ENCODE measurements around the gene PP2D1. TPM values are rescaled to one million over a fixed set of nuclear protein-coding genes. Genes with fewer than 3 reads are reported as not detected.
A peak's percentile ranks its signal among the peaks of the same experiment; 100 is the strongest.
"Not testable (repeated sequence)": the region's sequence is repeated elsewhere in the genome, so short reads cannot be mapped to it uniquely, and the experiment has no call there.

The PP2D1 gene
- total RNA-seq, 2 experiments from 2014 or later, result not detected

DNA sequence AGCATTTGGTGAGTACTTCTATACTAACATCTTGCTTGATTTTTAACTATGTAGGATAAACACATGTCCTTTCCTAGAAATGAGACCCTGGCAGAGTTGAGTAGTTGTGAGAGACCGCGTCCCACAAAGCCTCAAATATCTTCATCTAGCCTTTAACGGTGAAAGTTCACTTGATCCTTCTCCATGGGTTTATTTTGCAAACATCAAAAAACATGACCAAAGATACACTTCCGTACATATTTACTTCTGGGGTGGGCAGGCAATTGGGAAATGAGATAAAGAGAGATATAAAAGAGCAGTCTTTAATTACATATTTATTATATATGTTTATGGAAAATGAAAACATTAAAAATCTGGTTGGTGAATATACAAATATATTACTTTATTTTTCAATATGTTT is 23.0 kb upstream of the PP2D1 start:
- H3K4me1 Mint-ChIP-seq, result peaks cover 21% of the 10 kb centered on the region
- H3K27ac Mint-ChIP-seq, result no peak overlapping the region
- no peaks in the 10 kb centered on the region for H3K9me3 Mint-ChIP-seq

DNA sequence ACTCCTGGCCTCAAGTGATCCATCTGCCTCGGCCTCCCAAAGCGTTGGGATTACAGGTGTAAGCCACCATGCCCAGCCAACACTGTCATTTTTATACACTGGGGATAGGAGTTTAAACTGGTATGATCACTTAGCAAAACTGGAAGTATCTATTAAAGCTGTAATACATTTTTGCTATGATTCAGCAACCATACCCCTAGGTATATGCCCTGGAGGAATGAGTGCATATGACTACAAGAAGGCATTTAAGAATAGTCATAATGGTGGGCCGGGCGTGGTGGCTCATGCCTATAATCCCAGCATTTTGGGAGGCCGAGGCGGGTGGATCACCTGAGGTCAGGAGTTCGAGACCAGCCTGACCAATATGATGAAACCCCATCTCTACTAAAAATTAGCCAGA is 19.9 kb upstream of the PP2D1 start:
- H3K27me3 Mint-ChIP-seq; H3K27ac Mint-ChIP-seq; ATAC-seq (ENCODE audit: low read depth); H3K4me3 Mint-ChIP-seq; H3K36me3 Mint-ChIP-seq; H3K9me3 Mint-ChIP-seq; DNase-seq; H3K4me1 Mint-ChIP-seq; POLR2A ChIA-PET: not testable (repeated sequence)

More for the DNA sequence above, 23.0 kb upstream of the PP2D1 start:
- H3K4me3 Mint-ChIP-seq, result no peak overlapping the region
- POLR2A ChIA-PET, result no interaction called here
- H3K27me3 Mint-ChIP-seq, result no peaks in the 10 kb centered on the region
- ATAC-seq (ENCODE audit: low read depth) (no peak), DNase-seq (no peak)
- no peaks in the 10 kb centered on the region for H3K36me3 Mint-ChIP-seq

DNA sequence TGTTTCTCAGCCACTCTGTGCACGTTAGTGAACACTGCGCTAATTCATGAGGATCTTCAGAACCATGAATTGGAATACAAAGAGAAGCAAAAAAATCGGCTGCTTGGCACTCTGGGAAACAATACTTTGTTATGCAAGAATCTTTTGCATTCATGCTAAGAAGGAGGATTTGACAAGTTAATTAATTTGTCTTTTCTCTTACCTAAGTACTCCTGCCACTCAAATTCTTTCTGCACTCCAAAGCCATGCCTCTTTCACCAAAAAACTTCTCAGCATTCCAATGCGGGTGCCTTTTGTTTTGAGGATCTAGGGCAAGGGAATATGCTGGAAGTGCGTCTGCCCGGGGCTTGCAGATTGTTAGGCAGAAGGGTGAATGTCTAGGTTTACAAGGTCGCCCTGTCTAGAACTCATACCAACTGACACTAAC is 16.9 kb upstream of the PP2D1 start:
- POLR2A ChIA-PET, result no interaction called here
- ATAC-seq (ENCODE audit: low read depth), result no peak

DNA sequence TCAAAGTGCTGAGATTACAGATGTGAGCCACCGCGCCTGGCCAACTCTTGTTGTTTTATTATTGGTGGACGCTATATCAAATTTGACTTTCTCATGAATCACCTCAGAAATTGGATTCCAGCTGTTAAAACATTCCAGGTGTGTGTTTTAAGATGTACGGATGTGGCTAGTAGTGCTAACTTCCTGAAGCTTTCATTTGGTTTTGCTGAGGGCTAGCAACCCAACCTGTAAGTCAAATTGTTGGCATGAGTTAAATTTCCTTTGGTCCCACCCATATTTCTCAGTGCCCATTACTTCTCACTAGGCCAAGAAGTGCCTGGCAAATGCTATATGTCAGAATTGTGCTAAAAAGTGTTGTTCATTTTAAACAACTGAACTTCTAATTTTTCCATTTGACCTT is 15.1 kb upstream of the PP2D1 start:
- no peaks in the 10 kb centered on the region for H3K36me3 Mint-ChIP-seq
- H3K9me3 Mint-ChIP-seq, result no peaks in the 10 kb centered on the region
- H3K4me1 Mint-ChIP-seq, result peaks cover 6% of the 10 kb centered on the region
- H3K27me3 Mint-ChIP-seq, result no peaks in the 10 kb centered on the region
- ATAC-seq (ENCODE audit: low read depth) (no peak), DNase-seq (no peak)
- no peak overlapping the region for H3K4me3 Mint-ChIP-seq
- POLR2A ChIA-PET, result no interaction called here
- H3K27ac Mint-ChIP-seq, result no peak overlapping the region

More for the DNA sequence above, 16.9 kb upstream of the PP2D1 start:
- Mint-ChIP-seq H3K9me3 (no peaks in the 10 kb centered on the region), H3K4me1 (peaks cover 3% of the 10 kb centered on the region), H3K36me3 (no peaks in the 10 kb centered on the region), H3K4me3 (no peak overlapping the region), H3K27ac (no peak overlapping the region), H3K27me3 (no peaks in the 10 kb centered on the region)
- DNase-seq, result no peak

DNA sequence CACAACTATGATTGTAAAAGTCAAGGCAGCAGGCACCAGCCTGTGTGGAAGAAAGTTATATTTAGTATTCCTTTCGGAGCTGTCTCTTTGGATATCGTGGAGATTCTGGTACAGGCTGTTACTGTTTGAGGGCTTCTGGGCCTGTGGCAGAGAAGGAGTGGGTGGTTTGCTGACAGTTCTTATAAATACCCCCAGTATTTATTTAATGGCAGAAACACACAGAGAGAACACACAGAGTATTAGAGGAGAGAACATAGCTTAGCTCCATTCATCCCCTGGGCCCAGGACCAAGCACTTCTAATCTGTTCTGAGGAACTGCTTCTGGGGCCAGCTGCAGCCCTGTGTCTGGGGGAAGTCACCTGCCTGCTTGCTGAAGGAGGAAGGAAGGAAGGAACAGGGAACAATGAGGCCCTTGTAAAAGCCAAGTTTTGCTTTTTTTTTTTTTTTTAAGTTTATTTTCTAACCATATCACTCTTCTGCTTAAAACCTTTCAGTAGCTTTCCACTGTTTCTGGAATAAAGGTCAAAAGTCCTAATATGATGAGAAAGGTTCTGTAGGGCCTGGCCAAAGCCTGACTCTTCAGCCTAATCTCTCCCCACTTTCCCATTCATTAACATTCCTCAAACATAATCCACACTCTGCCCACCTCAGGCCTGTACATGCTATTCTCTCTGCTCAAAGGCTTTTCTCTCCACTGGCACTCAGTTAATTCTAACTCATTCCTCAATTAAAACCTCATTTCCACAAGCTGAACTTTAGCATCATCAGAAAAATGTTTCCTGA is 11.8 kb upstream of the PP2D1 start:
- ATAC-seq (ENCODE audit: low read depth), result no peak
- no peaks in the 10 kb centered on the region for H3K27me3 Mint-ChIP-seq
- H3K4me1 Mint-ChIP-seq, result peaks cover 6% of the 10 kb centered on the region
- no peak overlapping the region for H3K27ac Mint-ChIP-seq
- POLR2A ChIA-PET, result no interaction called here
- no peaks in the 10 kb centered on the region for H3K36me3 Mint-ChIP-seq
- DNase-seq, result no peak
- no peaks in the 10 kb centered on the region for H3K9me3 Mint-ChIP-seq
- no peak overlapping the region for H3K4me3 Mint-ChIP-seq

DNA sequence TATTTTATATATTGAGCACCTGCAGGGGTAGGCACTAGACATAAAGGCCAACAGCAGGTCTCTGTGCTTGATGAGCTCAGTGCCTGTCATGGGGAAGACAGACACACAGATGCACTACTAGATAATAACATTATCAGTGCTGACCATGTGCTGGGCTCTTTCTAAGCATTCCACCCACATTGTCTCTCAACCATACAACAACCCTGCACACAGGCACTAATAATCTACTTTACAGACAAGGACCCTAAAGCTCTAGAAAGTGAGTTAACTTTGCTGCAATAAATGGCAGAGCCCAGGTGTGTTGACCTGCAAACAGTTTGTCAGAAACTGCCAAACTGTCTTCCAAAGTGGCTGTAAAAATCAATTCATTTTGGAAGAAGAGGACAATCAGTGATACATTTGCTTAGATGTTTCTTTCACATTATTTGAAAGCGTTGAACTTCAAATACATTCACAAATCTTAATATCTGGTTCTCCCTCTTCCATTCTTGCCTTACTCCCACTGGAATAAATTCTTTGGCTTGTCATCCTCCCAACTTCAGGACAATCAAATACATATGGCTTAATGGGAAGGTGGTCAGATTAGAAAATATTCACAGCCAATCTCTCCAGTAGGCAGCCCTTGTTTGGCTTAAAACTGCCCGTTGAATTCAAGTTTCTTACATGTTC is 11.0 kb upstream of the PP2D1 start:
- Mint-ChIP-seq H3K4me3 (no peak overlapping the region), H3K36me3 (no peaks in the 10 kb centered on the region), H3K4me1 (peaks cover 6% of the 10 kb centered on the region), H3K27ac (no peak overlapping the region), H3K9me3 (no peaks in the 10 kb centered on the region), H3K27me3 (no peaks in the 10 kb centered on the region)
- POLR2A ChIA-PET, result no interaction called here
- no peak for ATAC-seq (ENCODE audit: low read depth)
- DNase-seq, result no peak

DNA sequence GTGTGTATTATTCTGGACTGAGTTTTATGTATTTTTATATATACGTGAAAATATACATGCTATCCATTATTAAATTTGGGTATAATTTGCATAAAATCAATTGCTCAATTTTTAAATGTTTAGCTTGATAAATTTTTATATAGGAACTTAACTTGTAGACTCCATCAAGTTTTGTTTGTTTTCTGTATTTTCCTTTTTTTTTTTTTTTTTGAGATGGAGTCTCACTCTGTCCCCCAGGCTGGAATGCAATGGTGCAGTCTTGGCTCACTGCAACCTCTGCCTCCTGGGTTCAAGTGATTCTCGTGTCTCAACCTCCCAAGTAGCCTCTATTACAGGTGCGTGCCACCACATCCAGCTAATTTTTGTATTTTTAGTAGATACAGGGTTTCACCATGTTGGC is 4.0 kb upstream of the PP2D1 start:
- POLR2A ChIA-PET; H3K36me3 Mint-ChIP-seq; H3K4me1 Mint-ChIP-seq; ATAC-seq (ENCODE audit: low read depth); H3K9me3 Mint-ChIP-seq; DNase-seq; H3K27me3 Mint-ChIP-seq; H3K27ac Mint-ChIP-seq; H3K4me3 Mint-ChIP-seq: not testable (repeated sequence)

DNA sequence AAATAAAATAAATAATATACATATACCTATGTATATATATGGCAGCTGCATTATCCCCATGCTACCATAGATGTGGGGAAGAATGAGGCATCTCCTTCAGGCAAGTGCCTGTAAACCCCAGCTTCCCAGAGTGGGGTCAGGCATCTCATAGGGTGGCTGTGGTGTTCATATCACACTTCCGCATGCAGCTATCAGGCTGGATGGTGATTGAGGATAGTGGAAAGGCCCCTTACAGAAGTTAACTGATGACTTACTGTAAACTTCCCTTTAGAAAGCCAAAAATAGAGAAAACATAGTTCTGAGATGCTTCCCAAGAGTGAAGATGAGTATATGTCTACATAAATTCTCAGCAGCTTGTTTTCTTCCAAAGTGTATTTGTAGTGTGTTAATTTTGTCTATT is 3.5 kb upstream of the PP2D1 start:
- H3K36me3 Mint-ChIP-seq, result no peaks in the 10 kb centered on the region
- H3K27ac Mint-ChIP-seq, result no peak overlapping the region
- H3K4me3 Mint-ChIP-seq, result no peak overlapping the region
- no peaks in the 10 kb centered on the region for H3K4me1 Mint-ChIP-seq
- POLR2A ChIA-PET, result no interaction called here
- no peaks in the 10 kb centered on the region for H3K9me3 Mint-ChIP-seq
- H3K27me3 Mint-ChIP-seq, result no peaks in the 10 kb centered on the region
- ATAC-seq (ENCODE audit: low read depth), result no peak
- DNase-seq, result no peak

DNA sequence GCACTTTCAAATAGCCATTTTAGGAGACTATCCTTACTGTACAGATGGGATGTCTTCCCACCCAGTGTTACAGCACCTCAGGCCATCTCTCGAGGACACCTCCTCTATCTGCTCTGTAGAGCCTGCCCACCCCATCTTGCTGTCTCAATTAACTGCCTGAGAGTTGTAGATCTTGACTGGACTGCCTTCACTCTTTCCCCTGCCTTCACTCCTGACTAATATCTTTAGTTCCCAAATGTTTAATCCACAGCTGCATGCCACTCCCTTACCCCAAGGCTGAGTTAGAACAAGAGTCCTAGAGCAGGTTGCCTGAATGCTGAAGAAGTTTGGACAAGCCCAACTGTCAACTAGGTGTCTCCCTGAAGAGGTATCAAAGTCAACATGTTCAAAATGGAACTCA is 1.3 kb upstream of the PP2D1 start:
- Mint-ChIP-seq H3K4me3 (no peak overlapping the region), H3K4me1 (no peaks in the 10 kb centered on the region), H3K27ac (no peak overlapping the region), H3K27me3 (no peaks in the 10 kb centered on the region), H3K9me3 (no peaks in the 10 kb centered on the region), H3K36me3 (no peaks in the 10 kb centered on the region)
- POLR2A ChIA-PET, result interaction anchor here (0.7 kb wide), 1 partner anchor 38 kb away, joined by 3 read pairs; no protein-coding TSS in a partner anchor
- ATAC-seq (ENCODE audit: low read depth), result no peak
- no peak for DNase-seq

DNA sequence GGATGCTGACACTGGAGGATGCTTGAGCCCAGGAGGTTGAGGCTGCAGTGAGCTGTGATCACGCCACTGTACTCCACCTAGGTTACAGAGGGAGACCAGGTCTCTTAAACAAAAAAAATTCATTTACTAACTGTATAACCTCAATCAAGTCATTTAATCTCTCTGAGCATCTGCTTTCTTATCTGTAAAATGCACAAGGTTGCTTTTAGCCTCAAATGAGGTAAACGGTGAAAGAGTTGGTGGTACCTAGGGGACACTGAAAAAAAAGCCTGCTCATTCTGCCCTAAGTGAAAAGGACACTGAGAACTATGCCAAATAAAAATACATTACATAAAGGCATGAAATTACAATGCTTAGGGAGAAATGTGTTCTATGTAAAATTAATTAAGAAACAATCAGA is 3.4 kb downstream of the PP2D1 start:
- Mint-ChIP-seq H3K27ac (no peak overlapping the region), H3K27me3 (no peaks in the 10 kb centered on the region), H3K9me3 (no peaks in the 10 kb centered on the region), H3K4me1 (no peaks in the 10 kb centered on the region), H3K4me3 (no peak overlapping the region), H3K36me3 (no peaks in the 10 kb centered on the region)
- POLR2A ChIA-PET, result no interaction called here
- DNase-seq (no peak), ATAC-seq (ENCODE audit: low read depth) (no peak)

DNA sequence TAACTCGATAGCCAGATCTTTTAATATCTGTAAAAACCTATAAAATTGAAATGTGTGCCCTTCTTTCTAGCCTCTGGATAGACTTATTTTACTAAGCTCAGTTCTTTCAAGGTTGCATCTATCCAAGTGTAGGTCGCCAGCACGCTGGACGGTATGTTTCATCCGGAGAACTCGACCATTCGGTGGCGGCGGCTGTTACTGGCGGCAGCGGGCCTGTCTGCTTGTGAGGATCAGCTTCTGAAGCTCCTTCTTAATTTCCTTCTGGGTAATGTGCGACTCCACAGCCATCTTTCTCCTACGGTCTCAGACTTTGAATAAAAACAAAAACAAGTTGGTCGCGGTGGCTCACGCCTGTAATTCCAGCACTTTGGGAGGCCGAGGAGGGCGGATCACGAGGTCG is 4.1 kb downstream of the PP2D1 start:
- no peaks in the 10 kb centered on the region for H3K36me3 Mint-ChIP-seq
- H3K27me3 Mint-ChIP-seq, result no peaks in the 10 kb centered on the region
- POLR2A ChIA-PET, result no interaction called here
- H3K27ac Mint-ChIP-seq, result no peak overlapping the region
- H3K9me3 Mint-ChIP-seq, result no peaks in the 10 kb centered on the region
- H3K4me3 Mint-ChIP-seq, result no peak overlapping the region
- DNase-seq (no peak), ATAC-seq (ENCODE audit: low read depth) (no peak)
- H3K4me1 Mint-ChIP-seq, result no peaks in the 10 kb centered on the region

DNA sequence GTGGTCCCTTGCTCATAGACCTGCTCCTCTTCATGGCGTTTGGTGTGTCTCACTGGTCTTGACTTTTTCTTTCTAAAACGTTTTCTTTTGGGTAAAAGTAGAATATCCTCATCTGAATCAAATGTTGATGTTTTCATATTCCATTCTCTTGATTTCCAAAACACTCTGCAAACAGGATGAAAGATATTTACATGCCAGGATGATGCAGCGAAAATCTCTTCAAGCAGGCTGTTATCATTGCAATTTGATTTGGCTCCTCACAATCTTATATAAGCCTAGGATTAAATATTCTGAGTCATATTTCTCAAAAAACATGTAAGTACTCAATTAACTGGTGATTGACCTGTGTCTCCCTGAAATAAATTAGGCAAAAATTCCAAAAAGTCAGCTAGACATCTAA is 10.1 kb downstream of the PP2D1 start:
- Mint-ChIP-seq H3K27me3 (no peaks in the 10 kb centered on the region), H3K9me3 (peaks cover 5% of the 10 kb centered on the region), H3K4me1 (peaks cover 1% of the 10 kb centered on the region), H3K36me3 (no peaks in the 10 kb centered on the region), H3K27ac (no peak overlapping the region), H3K4me3 (no peak overlapping the region)
- ATAC-seq (ENCODE audit: low read depth), result no peak
- DNase-seq, result no peak
- POLR2A ChIA-PET, result no interaction called here

DNA sequence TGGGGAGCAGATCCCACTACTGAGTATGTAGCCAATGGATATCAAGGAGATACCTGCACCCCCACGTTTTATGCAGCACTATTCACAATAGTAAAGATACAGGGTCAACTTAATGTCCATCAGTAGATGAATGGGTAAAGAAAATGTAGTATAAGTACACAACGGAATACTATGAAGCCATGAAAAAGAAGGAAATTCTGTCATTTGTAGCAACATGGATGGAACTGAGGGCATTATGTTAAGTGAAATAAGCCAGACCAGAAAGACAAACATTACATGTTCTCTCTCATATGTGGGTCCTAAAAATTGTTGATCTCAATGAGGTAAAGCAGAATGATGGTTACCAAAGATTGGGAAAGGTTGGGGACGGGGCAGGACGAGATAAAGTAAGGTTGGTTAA is 14.6 kb downstream of the PP2D1 start:
- Mint-ChIP-seq H3K27ac (peak overlapping the region; percentile 28), H3K36me3 (peaks cover 1% of the 10 kb centered on the region), H3K4me3 (no peak overlapping the region), H3K9me3 (peaks cover 5% of the 10 kb centered on the region), H3K4me1 (peaks cover 1% of the 10 kb centered on the region), H3K27me3 (no peaks in the 10 kb centered on the region)
- ATAC-seq (ENCODE audit: low read depth), result no peak
- DNase-seq, result no peak
- POLR2A ChIA-PET, result no interaction called here

DNA sequence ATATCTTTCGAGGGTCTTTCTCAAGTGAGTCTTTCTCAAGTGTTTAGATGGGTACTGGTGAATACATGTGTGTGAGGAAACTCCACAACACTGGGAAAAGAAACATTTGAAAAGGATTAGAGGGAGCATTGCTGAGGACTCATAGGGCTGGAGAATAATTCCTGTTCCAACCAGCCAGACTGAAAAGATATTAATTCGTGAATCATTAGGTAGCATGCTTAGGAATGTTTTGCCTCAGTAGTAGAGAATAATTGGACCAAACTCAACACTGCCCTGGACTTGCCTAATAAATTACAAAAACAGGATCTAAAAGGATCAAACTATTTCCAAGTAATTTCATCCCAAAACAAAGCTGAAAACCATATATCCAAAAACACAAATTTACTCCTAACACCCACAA is 17.3 kb downstream of the PP2D1 start:
- Mint-ChIP-seq H3K4me3 (no peak overlapping the region), H3K27ac (no peak overlapping the region), H3K9me3 (peaks cover 5% of the 10 kb centered on the region), H3K36me3 (peaks cover 5% of the 10 kb centered on the region), H3K27me3 (no peaks in the 10 kb centered on the region), H3K4me1 (peaks cover 1% of the 10 kb centered on the region)
- POLR2A ChIA-PET, result interaction anchor here (1.4 kb wide), 1 partner anchor 46 kb away, joined by 4 read pairs; no protein-coding TSS in a partner anchor
- DNase-seq (no peak), ATAC-seq (ENCODE audit: low read depth) (no peak)
